Type B pancreatic cell (in vitro differentiated cells): ENCODE measurements around the gene SLC6A7. TPM values are rescaled to one million over a fixed set of nuclear protein-coding genes. Genes with fewer than 3 reads are reported as not detected.

Source experiments
- DNase-seq: peaks from one replicate; pipeline ENCODE4 v3.0.0; 2021; ENCODE audit warnings: mixed read lengths; ENCODE audit not compliant: unreplicated experiment; ENCODE audit errors: extremely low spot score
- H3K27ac Mint-ChIP-seq: 2 replicates; pipeline ENCODE4 v1.8.0; 2021; ENCODE audit warnings: mild to moderate bottlenecking, mixed read lengths
- H3K27me3 Mint-ChIP-seq: 2 replicates; pipeline ENCODE4 v1.8.0; 2021; ENCODE audit warnings: mixed read lengths
- H3K36me3 Mint-ChIP-seq: 2 replicates; pipeline ENCODE4 v1.8.0; 2021; ENCODE audit warnings: mixed read lengths
- H3K4me1 Mint-ChIP-seq: one replicate; pipeline ENCODE4 v1.8.0; 2021; ENCODE audit warnings: mixed read lengths; ENCODE audit not compliant: unreplicated experiment
- H3K4me3 Mint-ChIP-seq: 2 replicates; pipeline ENCODE4 v1.8.0; 2021; ENCODE audit warnings: mild to moderate bottlenecking, mixed read lengths
- H3K9me3 Mint-ChIP-seq: 2 replicates; pipeline ENCODE4 v1.8.0; 2021; ENCODE audit warnings: mixed read lengths
- CTCF ChIP-seq: fragments of 200-600 bp; sonication (generic); conservative IDR thresholded peaks from 2 replicates; pipeline ENCODE4 v1.5.0; 2021; ENCODE audit warnings: antibody characterized with exemption, mild to moderate bottlenecking
- total RNA-seq: library from RNA; stranded (reverse); gene quantifications from 2 replicates; pipeline ENCODE4 v1.2.1, GENCODE V29; 2021; ENCODE audit warnings: low replicate concordance

The SLC6A7 gene
- total RNA-seq, 1 donor from 2014 or later = 0.10 TPM

GRCh38 chr5:150251504-150251903 is 61.6 kb downstream of the SLC6A7 start:
- Mint-ChIP-seq H3K4me3 (no peak overlapping the region), H3K9me3 (no peaks in the 10 kb centered on the region), H3K36me3 (no peaks in the 10 kb centered on the region), H3K4me1 (peaks cover 30% of the 10 kb centered on the region), H3K27ac (no peak overlapping the region), H3K27me3 (no peaks in the 10 kb centered on the region)
- DNase-seq = no peak
- no peak for TF ChIP-seq CTCF

- TF ChIP-seq CTCF = no peak
- DNase-seq = no peak
- Mint-ChIP-seq H3K4me1 (peaks cover 30% of the 10 kb centered on the region), H3K4me3 (no peak overlapping the region), H3K27ac (no peak overlapping the region), H3K36me3 (no peaks in the 10 kb centered on the region), H3K27me3 (no peaks in the 10 kb centered on the region), H3K9me3 (no peaks in the 10 kb centered on the region)
Observed at GRCh38 chr5:150252489-150252888, 62.6 kb downstream of the SLC6A7 start.

- no peaks in the 10 kb centered on the region for H3K27me3 Mint-ChIP-seq
- H3K4me1 Mint-ChIP-seq = peaks cover 34% of the 10 kb centered on the region
- DNase-seq = no peak
- TF ChIP-seq CTCF = no peak
- no peaks in the 10 kb centered on the region for H3K36me3 Mint-ChIP-seq
- H3K27ac Mint-ChIP-seq = no peak overlapping the region
- H3K4me3 Mint-ChIP-seq = no peak overlapping the region
- no peaks in the 10 kb centered on the region for H3K9me3 Mint-ChIP-seq
Observed at GRCh38 chr5:150253416-150254208, 63.8 kb downstream of the SLC6A7 start.

GRCh38 chr5:150254363-150254762 is 64.5 kb downstream of the SLC6A7 start:
- Mint-ChIP-seq H3K4me1 (peaks cover 35% of the 10 kb centered on the region), H3K27me3 (no peaks in the 10 kb centered on the region), H3K27ac (no peak overlapping the region), H3K9me3 (no peaks in the 10 kb centered on the region), H3K36me3 (no peaks in the 10 kb centered on the region), H3K4me3 (no peak overlapping the region)
- no peak for DNase-seq
- TF ChIP-seq CTCF = no peak

GRCh38 chr5:150254774-150255173 is 64.9 kb downstream of the SLC6A7 start:
- Mint-ChIP-seq H3K4me3 (no peak overlapping the region), H3K9me3 (no peaks in the 10 kb centered on the region), H3K27ac (peak overlapping the region; percentile 11), H3K27me3 (no peaks in the 10 kb centered on the region), H3K36me3 (no peaks in the 10 kb centered on the region), H3K4me1 (peaks cover 35% of the 10 kb centered on the region)
- TF ChIP-seq CTCF = no peak
- DNase-seq = no peak
